HL-60/S4 treated with retinoic acid at 250 ng/mL for 4 days and 3 days (cell line): Measurements from ENCODE around the gene ELMO3.

Experiments
- in situ Hi-C: fragments of 300-500 bp; cut with MboI; formaldehyde crosslinking; loops from 2 replicates; pipeline ENCODE4 v1.7.0; 2022; ENCODE audit warnings: low sequenced_read_pairs

The ELMO3 gene

DNA sequence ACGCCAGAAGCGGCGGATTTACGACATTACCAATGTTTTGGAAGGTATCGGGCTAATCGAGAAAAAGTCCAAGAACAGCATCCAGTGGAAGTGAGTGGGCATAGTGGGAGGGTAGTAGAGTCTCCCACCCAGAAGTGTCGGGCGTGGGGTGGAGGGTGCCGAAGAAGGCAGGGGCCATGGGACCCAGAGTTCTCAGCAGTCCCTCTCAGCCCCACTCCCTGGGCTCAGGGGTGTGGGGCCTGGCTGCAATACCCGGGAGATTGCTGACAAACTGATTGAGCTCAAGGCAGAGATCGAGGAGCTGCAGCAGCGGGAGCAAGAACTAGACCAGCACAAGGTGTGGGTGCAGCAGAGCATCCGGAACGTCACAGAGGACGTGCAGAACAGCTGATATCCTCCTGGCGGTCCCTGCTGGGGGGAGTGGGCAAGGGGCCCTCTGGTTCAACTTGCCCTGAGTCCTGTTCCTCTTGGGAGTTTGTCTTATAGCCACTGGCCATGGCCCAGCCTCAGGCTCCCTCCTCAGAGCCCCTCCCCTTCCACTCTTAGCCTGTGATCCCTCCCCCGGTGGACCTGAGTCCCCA, 6.1 kb upstream of the ELMO3 start:
- in situ Hi-C loops, result no loop called here

- in situ Hi-C loops, result no loop called here
These were observed 5.4 kb upstream of the ELMO3 start for GRCh38 chr16:67193536-67193935.

GRCh38 chr16:67194260-67194659, 4.7 kb upstream of the ELMO3 start:
- in situ Hi-C loops, result no loop called here

- in situ Hi-C loops, result no loop called here
These were observed 3.3 kb upstream of the ELMO3 start for GRCh38 chr16:67195676-67196075.

- in situ Hi-C loops, result no loop called here
These were observed 2.0 kb upstream of the ELMO3 start for GRCh38 chr16:67196881-67197280.

GRCh38 chr16:67197704-67198103, 1.2 kb upstream of the ELMO3 start:
- in situ Hi-C loops, result no loop called here

DNA sequence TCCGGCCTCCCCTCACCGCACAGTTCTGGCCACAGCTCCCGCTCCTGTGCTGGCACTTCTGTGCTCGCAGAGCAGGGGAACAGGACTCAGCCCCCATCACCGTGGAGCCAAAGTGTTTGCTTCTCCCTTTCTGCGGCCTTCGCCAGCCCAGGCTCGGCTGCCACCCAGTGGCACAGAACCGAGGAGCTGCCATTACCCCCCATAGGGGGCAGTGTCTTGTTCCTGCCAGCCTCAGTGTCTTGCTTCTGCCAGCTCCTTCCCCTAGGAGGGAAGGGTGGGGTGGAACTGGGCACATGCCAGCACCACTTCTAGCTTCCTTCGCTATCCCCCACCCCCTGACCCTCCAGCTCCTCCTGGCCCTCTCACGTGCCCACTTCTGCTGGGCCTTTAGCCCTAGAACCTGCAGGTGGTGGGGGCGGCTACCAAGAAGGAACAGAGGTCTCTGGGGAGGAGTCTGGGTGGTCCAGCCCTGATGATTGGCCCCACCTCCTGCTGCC, 645 bp upstream of the ELMO3 start:
- in situ Hi-C loops, result no loop called here

DNA sequence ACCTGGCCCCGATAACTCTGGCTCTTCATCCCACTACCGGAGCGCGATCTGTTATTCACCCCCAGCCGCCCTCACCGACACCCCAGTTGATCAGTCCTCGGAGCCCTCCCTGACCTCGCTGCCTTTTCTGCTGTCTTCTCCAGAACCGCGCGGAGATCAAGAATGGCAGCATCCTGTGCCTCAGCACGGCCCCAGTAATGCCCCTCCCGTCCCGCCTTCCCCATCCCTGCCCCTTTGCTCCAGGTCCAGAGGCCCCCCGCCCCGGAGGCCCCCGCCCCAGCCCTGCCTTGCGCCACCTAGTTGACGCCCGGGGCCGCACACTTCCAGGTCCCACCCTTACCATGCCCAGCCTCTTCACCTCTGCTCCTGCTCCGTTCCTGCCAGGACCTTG, 872 bp downstream of the ELMO3 start:
- in situ Hi-C loops, result no loop called here

DNA sequence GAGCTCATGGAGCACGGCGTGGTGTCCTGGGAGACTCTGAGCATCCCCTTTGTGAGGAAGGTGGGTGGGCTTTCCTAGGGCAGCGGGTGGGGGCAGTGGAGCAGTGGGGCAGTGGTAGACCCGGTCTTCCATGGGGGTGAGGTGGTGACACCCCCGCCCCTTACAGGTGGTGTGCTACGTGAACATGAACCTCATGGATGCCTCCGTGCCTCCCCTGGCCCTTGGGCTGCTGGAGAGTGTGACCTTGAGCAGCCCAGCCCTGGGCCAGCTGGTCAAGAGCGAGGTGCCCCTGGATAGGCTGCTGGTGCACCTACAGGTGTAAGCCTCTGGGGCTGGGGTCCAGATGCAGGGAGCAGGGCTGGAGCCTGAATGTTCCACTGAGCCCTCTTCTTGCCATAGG, 1.6 kb downstream of the ELMO3 start:
- in situ Hi-C loops, result no loop called here

DNA sequence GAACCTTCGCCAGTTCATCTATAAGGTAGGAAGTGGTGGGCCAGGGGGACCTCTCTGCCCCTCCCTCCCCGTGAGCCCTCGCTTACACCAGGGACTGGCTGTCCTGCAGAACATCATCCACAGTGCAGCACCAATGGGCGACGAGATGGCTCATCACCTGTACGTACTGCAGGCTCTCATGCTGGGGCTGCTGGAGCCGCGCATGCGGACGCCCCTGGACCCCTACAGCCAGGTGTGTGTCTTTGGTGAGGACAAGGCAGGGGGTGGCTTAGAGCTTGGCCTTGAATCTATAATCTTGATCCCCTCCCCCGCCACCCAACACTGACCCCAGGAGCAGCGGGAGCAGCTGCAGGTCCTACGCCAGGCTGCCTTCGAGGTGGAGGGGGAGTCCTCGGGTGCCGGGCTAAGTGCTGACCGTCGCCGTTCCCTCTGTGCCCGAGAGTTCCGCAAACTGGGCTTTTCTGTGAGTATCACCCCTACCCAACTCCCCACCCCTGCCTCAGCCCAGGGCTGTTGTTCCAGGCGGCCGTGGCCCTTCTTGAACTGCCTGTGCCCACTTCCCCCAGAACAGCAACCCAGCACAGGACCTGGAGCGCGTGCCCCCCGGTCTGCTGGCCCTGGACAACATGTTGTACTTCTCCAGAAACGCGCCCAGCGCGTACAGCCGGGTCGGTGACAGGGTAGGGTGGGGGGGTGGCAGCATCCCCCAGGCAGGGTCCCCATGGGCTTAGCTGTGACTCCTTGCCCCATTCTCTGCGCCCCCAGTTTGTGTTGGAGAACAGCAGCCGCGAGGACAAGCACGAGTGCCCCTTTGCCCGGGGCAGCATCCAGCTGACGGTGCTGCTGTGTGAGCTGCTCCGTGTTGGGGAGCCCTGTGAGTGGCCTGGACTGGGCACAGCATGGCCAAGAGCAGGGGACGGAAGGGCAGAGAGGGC, 2.7 kb downstream of the ELMO3 start:
- in situ Hi-C loops, result no loop called here

GRCh38 chr16:67202426-67202825, 3.5 kb downstream of the ELMO3 start:
- in situ Hi-C loops, result no loop called here

DNA sequence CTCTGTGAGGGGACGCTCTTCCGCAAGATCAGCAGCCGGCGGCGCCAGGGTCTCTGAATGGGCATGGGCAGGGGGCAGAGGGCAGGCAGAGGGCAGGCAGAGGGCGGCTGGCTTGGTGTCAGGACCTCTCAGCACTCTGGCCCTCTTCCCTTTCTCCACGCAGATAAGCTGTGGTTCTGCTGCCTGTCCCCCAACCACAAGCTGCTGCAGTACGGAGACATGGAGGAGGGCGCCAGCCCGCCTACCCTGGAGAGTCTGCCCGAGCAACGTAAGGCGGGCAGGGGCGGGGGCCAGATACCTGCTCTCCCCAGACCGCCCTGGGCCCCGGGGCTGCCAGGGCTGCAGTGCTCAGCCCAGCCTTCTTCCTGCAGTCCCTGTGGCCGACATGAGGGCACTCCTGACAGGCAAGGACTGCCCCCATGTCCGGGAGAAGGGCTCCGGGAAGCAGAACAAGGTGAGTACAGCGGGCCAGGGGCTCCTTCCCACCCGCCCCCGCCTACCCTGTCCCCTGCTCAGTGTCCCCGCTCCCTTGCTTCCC, 4.1 kb downstream of the ELMO3 start:
- in situ Hi-C loops, result no loop called here

- in situ Hi-C loops, result no loop called here
These were observed 5.1 kb downstream of the ELMO3 start for GRCh38 chr16:67204076-67204475.

DNA sequence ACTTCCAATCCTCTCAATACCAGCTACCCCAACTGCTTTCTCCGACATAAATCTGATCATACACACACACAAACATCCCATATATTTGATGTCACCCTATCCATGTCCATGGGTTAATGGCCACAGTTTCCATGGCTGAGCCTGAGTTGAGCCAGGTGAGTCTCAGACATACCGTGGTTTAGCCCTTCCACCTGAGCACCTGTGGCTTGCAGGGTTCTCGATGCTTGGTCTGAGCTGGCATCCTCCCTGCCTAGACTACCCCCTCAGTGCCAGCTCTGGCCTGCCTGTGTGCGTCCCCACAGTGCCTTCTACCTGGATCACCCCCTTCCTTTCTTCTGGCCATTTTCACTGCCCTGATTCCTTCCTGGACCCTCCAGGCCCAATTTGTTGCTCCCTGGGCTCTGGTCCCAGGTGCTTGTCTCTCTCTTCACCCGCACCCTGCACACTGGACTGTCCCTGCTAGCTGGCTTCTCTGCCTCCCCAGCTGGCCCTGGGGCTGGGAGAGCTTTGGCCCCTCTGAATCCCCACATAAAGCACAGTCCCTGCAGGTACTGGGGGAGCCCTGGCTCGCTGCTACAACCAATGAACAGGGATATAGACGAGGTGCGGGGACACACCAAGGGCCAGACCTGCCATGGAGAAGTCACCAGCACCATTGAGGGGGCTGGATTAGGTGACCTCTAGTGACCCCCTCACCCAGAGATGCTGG, 7.4 kb downstream of the ELMO3 start:
- in situ Hi-C loops, result no loop called here

DNA sequence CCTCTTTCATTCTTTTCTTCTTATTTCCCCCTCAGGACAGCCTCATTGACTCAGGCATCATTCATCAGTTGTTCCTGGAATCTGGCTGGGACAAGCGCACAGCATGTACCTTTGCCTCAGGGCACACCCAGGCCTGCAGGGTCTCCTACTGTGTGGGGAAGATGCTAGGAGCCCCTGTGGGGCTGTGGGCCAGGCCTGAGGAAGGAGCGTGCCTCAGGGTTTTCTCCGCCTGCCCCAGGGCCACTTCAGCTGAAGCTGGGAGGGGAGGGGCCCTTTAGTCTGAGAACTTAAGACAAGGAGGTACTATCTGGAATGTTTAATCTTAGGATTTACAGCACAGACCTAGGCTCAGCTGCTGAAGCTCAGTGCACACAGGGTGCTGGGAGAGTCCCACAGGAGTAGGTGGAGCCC, 7.9 kb downstream of the ELMO3 start:
- in situ Hi-C loops, result no loop called here

DNA sequence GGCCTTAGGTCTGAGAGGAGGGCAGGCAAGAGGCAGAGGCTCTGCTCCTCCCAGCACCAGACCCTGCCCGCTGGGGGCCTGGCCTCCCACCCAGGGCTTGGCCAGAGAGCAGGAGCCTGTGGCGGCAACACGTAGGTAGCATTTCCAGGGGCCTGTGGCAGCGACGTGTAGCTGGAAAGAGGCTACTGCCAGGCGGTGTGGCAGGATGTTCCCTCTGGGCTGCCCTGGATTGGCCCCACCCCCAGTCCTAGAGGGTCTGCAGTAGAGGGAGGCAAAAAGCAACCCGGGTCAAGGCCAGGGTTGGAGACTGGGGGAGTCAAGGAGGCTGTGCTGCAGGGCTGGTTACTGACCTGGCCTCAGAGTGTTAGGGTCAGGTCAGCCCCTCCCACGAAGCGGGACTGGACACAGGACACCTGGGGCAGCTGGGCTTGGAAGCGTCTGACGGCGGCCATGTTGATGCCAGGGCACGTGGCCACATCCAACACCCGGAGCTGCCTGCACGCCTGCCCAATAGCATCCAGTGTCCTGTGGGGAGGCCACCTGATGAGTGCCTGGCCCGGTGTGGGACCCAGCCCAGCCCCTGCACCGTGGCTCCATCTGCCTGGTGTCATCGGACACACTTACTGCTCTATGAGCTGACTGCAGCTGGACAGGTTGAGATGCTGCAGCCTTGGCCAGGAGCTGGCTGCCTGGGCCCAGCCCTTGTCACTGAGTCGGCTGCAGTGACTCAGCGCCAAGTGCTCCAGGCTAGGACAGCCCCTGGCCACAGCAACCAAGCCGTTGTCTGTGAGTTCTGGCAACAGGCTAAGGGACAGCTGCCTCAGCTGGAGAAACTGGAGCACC, 8.5 kb downstream of the ELMO3 start:
- in situ Hi-C loops, result no loop called here

DNA sequence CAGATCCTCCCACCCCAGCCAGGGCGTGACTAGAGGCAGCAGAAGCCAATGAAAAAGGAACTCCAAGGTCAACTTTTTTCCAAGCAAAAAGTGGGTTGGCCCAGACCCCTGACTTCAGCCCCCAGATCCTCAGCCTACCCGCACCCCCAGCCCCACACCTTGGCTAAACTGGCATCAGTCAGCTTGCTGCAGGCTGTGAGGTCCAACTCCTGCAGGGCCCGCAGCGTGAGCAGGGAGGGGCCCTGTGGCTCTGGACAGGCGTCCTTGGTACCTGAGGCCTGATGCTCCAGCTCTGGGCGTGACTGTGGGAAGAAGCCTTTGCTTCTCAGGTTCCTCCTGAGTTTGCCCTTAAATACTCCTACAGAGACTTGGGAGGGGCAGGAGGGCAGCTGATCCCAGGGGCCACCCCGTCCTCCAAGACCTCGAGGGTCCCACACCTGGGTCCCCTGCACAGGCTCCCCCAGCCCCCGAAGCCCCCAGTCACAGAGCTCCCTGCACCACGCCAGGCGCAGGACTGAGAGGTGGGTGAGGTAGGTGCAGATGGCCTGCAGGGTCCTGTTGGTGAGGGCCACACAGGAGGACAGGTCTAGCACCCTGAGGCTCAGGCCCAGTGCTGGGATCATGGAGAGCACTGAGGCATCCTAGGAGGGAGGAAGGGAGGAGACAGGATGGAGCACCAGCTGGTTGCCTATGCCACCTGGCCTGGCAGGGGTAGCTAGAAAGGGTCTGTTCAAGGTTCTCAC, 9.4 kb downstream of the ELMO3 start:
- in situ Hi-C loops, result no loop called here

- in situ Hi-C loops, result no loop called here
These were observed 10.6 kb downstream of the ELMO3 start for GRCh38 chr16:67209565-67209964.

GRCh38 chr16:67210069-67210937, 11.4 kb downstream of the ELMO3 start:
- in situ Hi-C loops, result no loop called here
